ENCODE results near the gene OSM. TPM values are rescaled to one million over a fixed set of nuclear protein-coding genes. Genes with fewer than 3 reads are reported as not detected.

Gene OSM
- total and polyA plus RNA-seq, 7 donors: 0.60 to 12.8 (median 1.5) TPM

DNA sequence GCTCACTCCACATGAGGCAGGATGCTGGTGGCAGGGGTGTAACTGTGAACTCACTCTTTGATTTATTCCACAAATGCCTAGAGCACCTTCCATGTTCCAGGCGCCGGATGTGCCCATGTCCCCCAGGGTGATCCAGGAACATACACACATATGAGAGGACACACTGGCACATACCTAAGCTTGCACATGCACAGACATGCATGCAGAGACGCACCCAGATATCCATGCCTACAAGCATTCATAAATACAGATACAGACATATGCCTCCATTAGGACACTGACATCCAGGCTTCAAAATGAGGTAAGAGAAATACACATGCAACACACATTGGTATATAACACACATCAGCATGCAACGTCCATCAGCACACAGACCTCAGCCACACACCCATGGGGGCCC is 4.5 kb downstream of the OSM start:
- intact Hi-C loops (cut with DNase I): loop anchor here (2.0 kb wide), 1 partner anchor 25 kb away; no protein-coding TSS in a partner anchor
- H3K9me3 ChIP-seq: no peaks in the 10 kb centered on the region
- H3K36me3 ChIP-seq: no peaks in the 10 kb centered on the region
- no peak overlapping the region for H3K4me3 ChIP-seq
- H3K27ac ChIP-seq: no peak overlapping the region
- TF ChIP-seq POLR2A (IDR thresholded peaks at IDR 0.05) (no peak), EP300 (IDR thresholded peaks at IDR 0.05) (no peak), POLR2AphosphoS5 (IDR thresholded peaks at IDR 0.05) (no peak)
- TF ChIP-seq, protein P1, sequence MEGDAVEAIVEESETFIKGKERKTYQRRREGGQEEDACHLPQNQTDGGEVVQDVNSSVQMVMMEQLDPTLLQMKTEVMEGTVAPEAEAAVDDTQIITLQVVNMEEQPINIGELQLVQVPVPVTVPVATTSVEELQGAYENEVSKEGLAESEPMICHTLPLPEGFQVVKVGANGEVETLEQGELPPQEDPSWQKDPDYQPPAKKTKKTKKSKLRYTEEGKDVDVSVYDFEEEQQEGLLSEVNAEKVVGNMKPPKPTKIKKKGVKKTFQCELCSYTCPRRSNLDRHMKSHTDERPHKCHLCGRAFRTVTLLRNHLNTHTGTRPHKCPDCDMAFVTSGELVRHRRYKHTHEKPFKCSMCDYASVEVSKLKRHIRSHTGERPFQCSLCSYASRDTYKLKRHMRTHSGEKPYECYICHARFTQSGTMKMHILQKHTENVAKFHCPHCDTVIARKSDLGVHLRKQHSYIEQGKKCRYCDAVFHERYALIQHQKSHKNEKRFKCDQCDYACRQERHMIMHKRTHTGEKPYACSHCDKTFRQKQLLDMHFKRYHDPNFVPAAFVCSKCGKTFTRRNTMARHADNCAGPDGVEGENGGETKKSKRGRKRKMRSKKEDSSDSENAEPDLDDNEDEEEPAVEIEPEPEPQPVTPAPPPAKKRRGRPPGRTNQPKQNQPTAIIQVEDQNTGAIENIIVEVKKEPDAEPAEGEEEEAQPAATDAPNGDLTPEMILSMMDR (IDR thresholded peaks at IDR 0.05): no peak
- no peaks in the 10 kb centered on the region for H3K27me3 ChIP-seq
- 90% methylated on average over 4 of the region's 4 CpGs for WGBS, 2 donors
- no peak for DNase-seq
- peaks cover 0 to 7% (median 2%) of the 10 kb centered on the region in 4 donors for H3K4me1 ChIP-seq

DNA sequence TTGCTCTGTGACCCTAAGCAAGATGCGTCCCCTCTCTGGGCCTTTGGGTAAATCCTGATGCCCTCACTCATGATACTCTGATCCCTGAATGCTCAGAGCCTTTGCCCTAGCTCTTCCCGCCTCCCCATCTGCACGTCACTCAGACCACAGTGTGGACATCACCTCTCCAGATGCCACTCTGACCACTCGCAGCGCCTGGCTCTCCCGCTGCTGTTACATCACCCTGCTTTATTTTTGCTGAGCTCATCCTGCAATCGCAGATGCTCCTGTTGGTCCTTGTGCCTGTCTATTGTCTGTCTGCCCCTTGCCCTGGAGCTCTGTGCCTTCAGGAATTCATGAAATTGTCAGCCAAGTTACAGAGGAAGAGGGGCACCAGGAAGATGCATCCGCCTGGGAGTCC is 5.5 kb downstream of the OSM start:
- TF ChIP-seq POLR2AphosphoS5 (IDR thresholded peaks at IDR 0.05) (no peak), EP300 (IDR thresholded peaks at IDR 0.05) (no peak), POLR2A (IDR thresholded peaks at IDR 0.05) (no peak)
- TF ChIP-seq, protein P1 (IDR thresholded peaks at IDR 0.05): no peak
- WGBS, 2 donors: 88 to 91% methylated on average over 8 of the region's 8 CpGs
- Histone ChIP-seq H3K4me3 (no peak overlapping the region), H3K4me1 (peaks cover 0 to 11% (median 5%) of the 10 kb centered on the region in 4 donors), H3K9me3 (no peaks in the 10 kb centered on the region), H3K27me3 (no peaks in the 10 kb centered on the region), H3K27ac (no peak overlapping the region), H3K36me3 (no peaks in the 10 kb centered on the region)
- intact Hi-C loops (cut with DNase I): no loop called here
- no peak for DNase-seq

DNA sequence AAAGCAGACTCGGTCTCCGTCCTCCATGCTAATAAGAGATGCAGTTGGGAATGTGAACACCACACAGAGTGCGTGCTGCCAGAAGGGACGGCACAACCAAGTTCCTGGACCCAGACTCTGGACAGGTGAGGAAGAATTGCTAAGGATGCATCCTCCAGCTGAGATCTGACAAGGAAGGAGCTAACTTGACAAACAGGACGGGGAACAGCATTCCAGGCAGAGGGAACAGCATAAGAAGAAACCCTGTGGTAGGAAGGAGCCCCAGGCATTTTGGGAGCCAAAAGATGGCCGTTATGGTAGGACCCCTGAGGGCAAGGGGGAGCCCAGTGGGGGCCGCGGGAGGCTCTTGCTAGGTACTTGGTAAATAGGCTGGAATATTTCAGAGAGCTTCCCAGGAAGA is 6.0 kb downstream of the OSM start:
- Histone ChIP-seq H3K9me3 (no peaks in the 10 kb centered on the region), H3K36me3 (no peaks in the 10 kb centered on the region), H3K27me3 (no peaks in the 10 kb centered on the region), H3K4me3 (no peak overlapping the region), H3K27ac (no peak overlapping the region), H3K4me1 (peaks cover 0 to 15% (median 9%) of the 10 kb centered on the region in 4 donors)
- 91 to 93% methylated on average over 8 of the region's 8 CpGs for whole genome bisulfite sequencing, 2 donors
- TF ChIP-seq, protein P1 (IDR thresholded peaks at IDR 0.05): no peak
- TF ChIP-seq POLR2A (IDR thresholded peaks at IDR 0.05) (no peak), POLR2AphosphoS5 (IDR thresholded peaks at IDR 0.05) (no peak), EP300 (IDR thresholded peaks at IDR 0.05) (no peak)
- no peak for DNase-seq
- intact Hi-C loops (cut with DNase I): no loop called here

DNA sequence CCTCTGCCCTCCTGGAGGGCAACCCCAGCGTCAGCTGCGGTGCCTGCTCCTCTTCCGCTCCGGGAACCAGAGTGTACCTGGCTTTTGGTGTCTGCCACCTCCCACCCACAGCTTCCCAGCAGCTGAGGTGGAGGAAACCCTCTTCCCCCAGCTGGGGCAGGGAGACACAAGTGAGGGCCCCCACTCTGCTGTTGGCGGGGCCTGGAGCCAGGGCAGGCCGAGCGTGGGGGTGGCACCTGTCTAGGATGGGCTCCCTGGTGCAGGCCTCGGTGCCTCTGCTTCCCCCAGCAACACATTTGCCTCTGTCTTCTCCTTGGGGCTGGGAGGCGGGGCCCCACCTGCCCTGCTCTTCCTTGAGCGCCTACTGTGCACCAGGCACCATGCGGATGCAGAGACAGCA is 6.4 kb downstream of the OSM start:
- no peak overlapping the region for H3K27ac ChIP-seq
- no peaks in the 10 kb centered on the region for H3K36me3 ChIP-seq
- no peaks in the 10 kb centered on the region for H3K27me3 ChIP-seq
- intact Hi-C loops (cut with DNase I): no loop called here
- H3K4me3 ChIP-seq: no peak overlapping the region
- H3K9me3 ChIP-seq: no peaks in the 10 kb centered on the region
- no peak for DNase-seq
- 91% methylated on average over 11 of the region's 11 CpGs for WGBS, 2 donors
- H3K4me1 ChIP-seq: peaks cover 0 to 15% (median 10%) of the 10 kb centered on the region in 4 donors
- no peak for TF ChIP-seq POLR2AphosphoS5 (IDR thresholded peaks at IDR 0.05)
- no peak for TF ChIP-seq POLR2A (IDR thresholded peaks at IDR 0.05)
- no peak for TF ChIP-seq EP300 (IDR thresholded peaks at IDR 0.05)
- TF ChIP-seq, protein P1 (IDR thresholded peaks at IDR 0.05): no peak

DNA sequence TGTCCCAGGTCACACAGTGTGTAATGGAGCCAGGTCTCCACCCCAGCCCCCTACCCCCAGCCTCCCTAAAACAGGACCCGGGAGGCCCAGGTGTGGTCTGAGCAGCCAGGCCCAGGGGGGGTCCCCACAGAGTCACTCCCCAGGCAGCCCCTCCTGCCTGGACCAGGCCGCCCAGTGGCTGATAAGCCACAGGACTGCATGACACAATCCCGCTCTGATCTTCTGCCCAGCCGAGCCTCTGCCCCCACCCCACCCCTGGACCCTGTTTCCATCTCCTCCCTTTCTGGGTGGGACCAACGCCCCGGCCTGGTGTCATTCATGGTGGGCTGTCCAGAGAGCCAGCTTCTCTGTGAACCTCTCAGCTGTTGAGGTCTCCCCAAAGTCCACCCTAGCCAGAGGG is 12.3 kb downstream of the OSM start:
- DNase-seq: no peak
- no peak overlapping the region for H3K27ac ChIP-seq
- intact Hi-C loops (cut with DNase I): loop anchor here (2.0 kb wide), 1 partner anchor 146 kb away; no protein-coding TSS in a partner anchor
- WGBS, 2 donors: 75 to 85% methylated on average over 6 of the region's 6 CpGs
- peaks cover 0 to 5% (median 0%) of the 10 kb centered on the region in 3 donors for H3K27me3 ChIP-seq
- H3K4me1 ChIP-seq: peaks cover 0 to 30% (median 25%) of the 10 kb centered on the region in 4 donors
- TF ChIP-seq, protein P1 (IDR thresholded peaks at IDR 0.05): no peak
- TF ChIP-seq EP300 (IDR thresholded peaks at IDR 0.05) (no peak), POLR2AphosphoS5 (IDR thresholded peaks at IDR 0.05) (no peak), POLR2A (IDR thresholded peaks at IDR 0.05) (no peak)
- no peaks in the 10 kb centered on the region for H3K36me3 ChIP-seq
- H3K9me3 ChIP-seq: no peaks in the 10 kb centered on the region
- no peak overlapping the region for H3K4me3 ChIP-seq

Measured in sigmoid colon (tissue), 7 donors.